SK-N-MC (cell line): Measurements from ENCODE around the gene SIRPG.

Experiments
- EZH2 ChIP-seq: fragments of 200-600 bp; sonication (generic); IDR thresholded peaks from one replicate; pipeline ENCODE4 v1.6.1; 2017; ENCODE audit warnings: antibody characterized with exemption
- POLR2AphosphoS5 ChIP-seq: IDR thresholded peaks from 2 replicates; pipeline ENCODE4 v1.6.1; 2012; ENCODE audit warnings: mild to moderate bottlenecking, low read depth, low read length, borderline replicate concordance

GRCh38 chr20:1697592-1697991 lies 40.0 kb upstream of the SIRPG start:
- TF ChIP-seq POLR2AphosphoS5: no peak
- TF ChIP-seq EZH2: no peak
